ENCODE data around the gene KLF6. TPM values are rescaled to one million over a fixed set of nuclear protein-coding genes. Genes with fewer than 3 reads are reported as not detected.
A peak's percentile ranks its signal among the peaks of the same experiment; 100 is the strongest.

The KLF6 gene
- 127 and 148 TPM in 2 replicates for polyA plus RNA-seq (2012; rRNA removed)
- polyA plus RNA-seq (2012; cell fraction: cytosol; rRNA removed) = 72.3 and 76.2 TPM in 2 replicates
- 687 and 844 TPM in 2 replicates for polyA plus RNA-seq (2012; cell fraction: nucleus; rRNA removed)

- CTCF ChIA-PET = interaction anchor here (0.6 to 1.6 kb wide), 10 partner anchors 14 to 983 kb away, joined by 3 to 5 read pairs (median 3); no protein-coding TSS in a partner anchor
- DNase-seq = peak; percentile 67
- H3K27me3 ChIP-seq (ENCODE audit: insufficient read depth) = no peaks in the 10 kb centered on the region
- peak within 1 kb of the TSS; percentile 93 for H3K4me2 ChIP-seq
- H3K9ac ChIP-seq = peak within 1 kb of the TSS; percentile 98
- peaks cover 49% of the 10 kb centered on the region for H4K20me1 ChIP-seq (ENCODE audit: insufficient read depth)
- H3F3A ChIP-seq (replicated peaks; ENCODE audit: insufficient read depth) = peaks cover 47% of the 10 kb centered on the region
- peaks cover 25 to 48% of the 10 kb centered on the region in 2 experiments for H3K36me3 ChIP-seq (replicated peaks in 1 of 2; ENCODE audit: control insufficient read depth in 1 of 2, insufficient read depth in 2 of 2, low read length in 1 of 2)
- no peak within 1 kb of the TSS for H2AFZ ChIP-seq (ENCODE audit: low read depth)
- POLR2A ChIA-PET = interaction anchor here (0.6 to 3.9 kb wide), 15 partner anchors 9 to 460 kb away, joined by 3 to 24 read pairs (median 3); no protein-coding TSS in a partner anchor
- no peaks in the 10 kb centered on the region for H3K9me2 ChIP-seq
- H3K4me3 ChIP-seq (ENCODE audit: low read depth in 2 of 2, low read length in 1 of 2) = peak within 1 kb of the TSS; percentile 95 to 97
- H3K79me2 ChIP-seq (ENCODE audit: insufficient read depth) = peaks cover 63% of the 10 kb centered on the region
- H3K27ac ChIP-seq (ENCODE audit: low read depth in 2 of 2, low read length in 1 of 2) = peak within 1 kb of the TSS; percentile 96 to 99
- no peaks in the 10 kb centered on the region for H3K9me3 ChIP-seq
- WGBS (ENCODE audit: low lambda C conversion rate) = 2% methylated on average over 25 of the region's 69 CpGs
- peaks cover 14 to 37% of the 10 kb centered on the region in 2 experiments; a peak in 3 of 4 replicates for H3K4me1 ChIP-seq (ENCODE audit: control insufficient read depth in 1 of 2, insufficient read depth in 2 of 2, low read depth in 1 of 2, low read length in 1 of 2)
- TF ChIP-seq, protein P1, sequence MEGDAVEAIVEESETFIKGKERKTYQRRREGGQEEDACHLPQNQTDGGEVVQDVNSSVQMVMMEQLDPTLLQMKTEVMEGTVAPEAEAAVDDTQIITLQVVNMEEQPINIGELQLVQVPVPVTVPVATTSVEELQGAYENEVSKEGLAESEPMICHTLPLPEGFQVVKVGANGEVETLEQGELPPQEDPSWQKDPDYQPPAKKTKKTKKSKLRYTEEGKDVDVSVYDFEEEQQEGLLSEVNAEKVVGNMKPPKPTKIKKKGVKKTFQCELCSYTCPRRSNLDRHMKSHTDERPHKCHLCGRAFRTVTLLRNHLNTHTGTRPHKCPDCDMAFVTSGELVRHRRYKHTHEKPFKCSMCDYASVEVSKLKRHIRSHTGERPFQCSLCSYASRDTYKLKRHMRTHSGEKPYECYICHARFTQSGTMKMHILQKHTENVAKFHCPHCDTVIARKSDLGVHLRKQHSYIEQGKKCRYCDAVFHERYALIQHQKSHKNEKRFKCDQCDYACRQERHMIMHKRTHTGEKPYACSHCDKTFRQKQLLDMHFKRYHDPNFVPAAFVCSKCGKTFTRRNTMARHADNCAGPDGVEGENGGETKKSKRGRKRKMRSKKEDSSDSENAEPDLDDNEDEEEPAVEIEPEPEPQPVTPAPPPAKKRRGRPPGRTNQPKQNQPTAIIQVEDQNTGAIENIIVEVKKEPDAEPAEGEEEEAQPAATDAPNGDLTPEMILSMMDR (IDR thresholded peaks at IDR 0.05) = 0 out of 2 replicates have a peak, but pooled peaks have one; percentile 10
- TF ChIP-seq, protein P2, sequence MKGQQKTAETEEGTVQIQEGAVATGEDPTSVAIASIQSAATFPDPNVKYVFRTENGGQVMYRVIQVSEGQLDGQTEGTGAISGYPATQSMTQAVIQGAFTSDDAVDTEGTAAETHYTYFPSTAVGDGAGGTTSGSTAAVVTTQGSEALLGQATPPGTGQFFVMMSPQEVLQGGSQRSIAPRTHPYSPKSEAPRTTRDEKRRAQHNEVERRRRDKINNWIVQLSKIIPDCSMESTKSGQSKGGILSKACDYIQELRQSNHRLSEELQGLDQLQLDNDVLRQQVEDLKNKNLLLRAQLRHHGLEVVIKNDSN (IDR thresholded peaks at IDR 0.05; ENCODE audit: borderline replicate concordance, low read depth) = no peak
- TF ChIP-seq PBX3 (IDR thresholded peaks at IDR 0.05) = no peak; the same call in 1 of the 2 replicates
- no peak for TF ChIP-seq NRF1 (IDR thresholded peaks at IDR 0.05; ENCODE audit: low read depth, low read length)
- TF ChIP-seq MAX (IDR thresholded peaks at IDR 0.05; ENCODE audit: low read depth) = peak; percentile 18; the same call in 1 of the 2 replicates
- TF ChIP-seq RCOR1 (IDR thresholded peaks at IDR 0.05; ENCODE audit: low read length) = no peak
- 0 out of 2 replicates have a peak, but pooled peaks have one; percentile 2 for TF ChIP-seq NFIC (IDR thresholded peaks at IDR 0.05; ENCODE audit: borderline replicate concordance)
- TF ChIP-seq TCF12 (IDR thresholded peaks at IDR 0.05) = no peak
- no peak for TF ChIP-seq RAD21 (IDR thresholded peaks at IDR 0.05; ENCODE audit: low read length)
- TF ChIP-seq, protein P3, sequence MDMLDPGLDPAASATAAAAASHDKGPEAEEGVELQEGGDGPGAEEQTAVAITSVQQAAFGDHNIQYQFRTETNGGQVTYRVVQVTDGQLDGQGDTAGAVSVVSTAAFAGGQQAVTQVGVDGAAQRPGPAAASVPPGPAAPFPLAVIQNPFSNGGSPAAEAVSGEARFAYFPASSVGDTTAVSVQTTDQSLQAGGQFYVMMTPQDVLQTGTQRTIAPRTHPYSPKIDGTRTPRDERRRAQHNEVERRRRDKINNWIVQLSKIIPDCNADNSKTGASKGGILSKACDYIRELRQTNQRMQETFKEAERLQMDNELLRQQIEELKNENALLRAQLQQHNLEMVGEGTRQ (IDR thresholded peaks at IDR 0.05; ENCODE audit: borderline replicate concordance, low read depth, low read length) = no peak
- peak; percentile 72; the same call in 1 of the 2 replicates for TF ChIP-seq SIN3A (IDR thresholded peaks at IDR 0.05; ENCODE audit: borderline replicate concordance, low read depth, low read length)
- no peak for TF ChIP-seq TEAD4 (IDR thresholded peaks at IDR 0.05; ENCODE audit: borderline replicate concordance, insufficient read depth)
- TF ChIP-seq SMC3 (IDR thresholded peaks at IDR 0.05; ENCODE audit: low read depth, low read length) = no peak
- no peak for TF ChIP-seq RFX5 (IDR thresholded peaks at IDR 0.05; ENCODE audit: low read length)
- TF ChIP-seq ELF1 (IDR thresholded peaks at IDR 0.05) = 0 out of 2 replicates have a peak, but pooled peaks have one; percentile 5
- TF ChIP-seq GABPA (IDR thresholded peaks at IDR 0.05; ENCODE audit: low read depth) = no peak
- TF ChIP-seq MXI1 (IDR thresholded peaks at IDR 0.05; ENCODE audit: low read depth, low read length) = no peak
- no peak for TF ChIP-seq FOXJ3 (CRISPR knock-in tag; IDR thresholded peaks at IDR 0.05)
- peak; percentile 66 for TF ChIP-seq REST (IDR thresholded peaks at IDR 0.05; ENCODE audit: low read depth, low read length)
- no peak for TF ChIP-seq ZBTB33 (IDR thresholded peaks at IDR 0.05; ENCODE audit: borderline replicate concordance, low read depth)
- no peak for TF ChIP-seq CHD2 (IDR thresholded peaks at IDR 0.05; ENCODE audit: low read length, partially characterized antibody)
These were observed at the start of gene KLF6 for GRCh38 chr10:3784510-3785250. TSS of gene KLF6 (minus strand) at chr10:3785209. CDS start at chr10:3785014, 195 bp downstream.

All from SK-N-SH (cell line).